Measurements from ENCODE around the gene VILL.

VILL gene

DNA sequence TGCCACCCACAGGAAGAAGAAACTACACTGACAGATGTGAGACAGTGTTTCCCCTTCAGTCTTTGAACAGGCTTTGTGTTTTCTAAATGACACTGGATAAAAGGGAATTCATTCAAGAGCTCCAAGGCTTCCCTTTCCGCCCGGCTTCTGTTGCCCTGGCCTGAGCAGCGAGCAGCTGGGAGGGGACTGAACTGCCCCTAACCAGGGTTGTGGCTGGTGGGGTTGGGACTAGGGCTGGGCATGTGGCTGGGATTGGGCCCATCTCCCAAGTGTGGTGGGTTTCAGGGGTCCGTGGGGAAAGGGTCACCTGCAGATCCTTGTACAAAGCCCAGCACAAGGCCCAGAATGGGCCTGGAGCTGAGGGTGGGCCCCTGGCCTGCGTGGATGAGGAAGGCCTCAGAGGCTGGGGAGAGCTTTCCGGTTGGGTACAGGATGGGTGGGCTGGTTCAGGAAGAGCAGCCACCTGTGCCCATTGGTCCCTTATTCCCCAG is 10.4 kb downstream of the VILL start:
- no peak for DNase-seq (ENCODE audit: low spot score)

DNA sequence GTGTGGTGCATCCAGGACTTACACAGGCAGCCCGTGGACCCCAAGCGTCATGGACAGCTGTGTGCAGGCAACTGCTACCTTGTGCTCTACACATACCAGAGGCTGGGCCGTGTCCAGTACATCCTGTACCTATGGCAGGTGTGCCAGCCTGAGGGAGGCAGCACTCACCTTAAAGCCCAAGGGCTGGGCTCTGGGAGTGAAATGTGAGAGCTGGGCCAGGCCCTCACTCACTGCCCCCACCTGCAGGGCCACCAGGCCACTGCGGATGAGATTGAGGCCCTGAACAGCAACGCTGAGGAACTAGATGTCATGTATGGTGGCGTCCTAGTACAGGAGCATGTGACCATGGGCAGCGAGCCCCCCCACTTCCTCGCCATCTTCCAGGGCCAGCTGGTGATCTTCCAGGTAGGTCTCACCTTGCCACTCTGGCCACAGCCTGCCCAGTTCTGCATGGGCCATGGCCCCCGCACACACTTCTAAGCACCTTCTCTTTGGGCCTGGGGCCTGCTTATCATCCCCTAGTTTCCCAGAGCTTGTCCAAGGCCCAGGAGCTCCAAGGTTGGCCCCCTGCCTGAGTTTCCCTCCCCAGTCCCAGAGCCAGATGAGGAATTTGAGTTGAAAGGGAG is 11.0 kb downstream of the VILL start:
- peak; percentile 44 for DNase-seq (ENCODE audit: low spot score)

DNA sequence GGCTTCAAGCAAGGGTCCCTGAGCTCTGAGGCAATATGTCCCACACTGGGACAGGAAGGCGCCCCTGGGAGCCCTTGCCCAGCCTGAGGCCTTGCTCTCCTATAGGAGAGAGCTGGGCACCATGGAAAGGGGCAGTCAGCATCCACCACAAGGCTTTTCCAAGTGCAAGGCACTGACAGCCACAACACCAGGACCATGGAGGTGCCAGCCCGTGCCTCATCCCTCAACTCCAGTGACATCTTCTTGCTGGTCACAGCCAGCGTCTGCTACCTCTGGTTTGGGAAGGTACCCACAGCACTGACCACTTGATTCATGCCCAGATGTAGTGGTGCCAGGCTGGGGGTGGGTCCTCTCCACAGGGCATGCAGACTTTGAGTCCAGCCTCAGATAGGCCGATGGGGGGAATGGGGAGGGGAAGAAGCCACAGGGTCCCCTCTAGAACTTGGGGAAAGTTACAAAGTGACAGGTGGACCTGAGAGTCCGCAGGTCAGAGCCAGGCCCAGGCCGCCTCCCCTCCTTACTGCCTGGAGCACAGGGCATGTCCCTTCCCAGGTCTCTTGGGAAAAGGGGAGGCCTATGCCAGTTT is 11.8 kb downstream of the VILL start:
- no peak for DNase-seq (ENCODE audit: low spot score)

DNA sequence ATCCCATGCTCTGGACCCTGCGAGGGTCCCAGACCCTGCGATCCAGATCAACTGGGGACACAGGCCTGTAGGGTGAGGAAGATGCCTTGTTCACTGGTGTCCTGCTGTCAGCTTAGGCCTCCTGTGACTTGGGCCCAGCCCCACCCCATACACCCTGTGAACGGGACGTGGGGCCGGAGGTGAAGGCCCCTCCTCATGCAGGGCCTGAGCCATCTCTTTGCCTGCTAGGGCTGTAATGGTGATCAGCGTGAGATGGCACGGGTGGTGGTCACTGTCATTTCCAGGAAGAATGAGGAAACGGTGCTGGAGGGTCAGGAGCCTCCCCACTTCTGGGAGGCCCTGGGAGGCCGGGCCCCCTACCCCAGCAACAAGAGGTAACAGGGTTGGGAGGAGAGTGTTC is 12.4 kb downstream of the VILL start:
- DNase-seq (ENCODE audit: low spot score): no peak

DNA sequence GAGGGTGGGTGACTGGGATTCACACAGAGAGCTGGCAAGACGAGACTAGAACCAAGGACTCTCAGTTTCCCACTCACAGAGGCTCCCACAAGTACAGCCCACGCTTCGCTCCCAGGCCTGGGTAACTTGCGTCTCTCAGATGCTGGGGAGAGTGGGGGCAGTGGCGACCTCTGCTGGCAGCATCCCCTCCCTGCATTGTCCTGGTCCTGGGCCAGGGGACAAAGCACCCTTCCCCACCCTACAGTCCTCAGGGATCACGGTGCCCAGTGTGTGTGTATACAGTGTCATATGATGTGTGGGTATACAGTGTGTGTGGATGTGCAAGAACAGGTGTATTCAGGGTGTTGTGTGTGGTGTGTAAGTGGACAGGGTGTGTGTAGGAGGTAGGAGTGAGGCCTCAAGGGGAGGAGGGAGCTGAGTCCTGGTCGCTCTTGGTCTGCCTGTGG is 12.8 kb downstream of the VILL start:
- DNase-seq (ENCODE audit: low spot score): no peak

DNA sequence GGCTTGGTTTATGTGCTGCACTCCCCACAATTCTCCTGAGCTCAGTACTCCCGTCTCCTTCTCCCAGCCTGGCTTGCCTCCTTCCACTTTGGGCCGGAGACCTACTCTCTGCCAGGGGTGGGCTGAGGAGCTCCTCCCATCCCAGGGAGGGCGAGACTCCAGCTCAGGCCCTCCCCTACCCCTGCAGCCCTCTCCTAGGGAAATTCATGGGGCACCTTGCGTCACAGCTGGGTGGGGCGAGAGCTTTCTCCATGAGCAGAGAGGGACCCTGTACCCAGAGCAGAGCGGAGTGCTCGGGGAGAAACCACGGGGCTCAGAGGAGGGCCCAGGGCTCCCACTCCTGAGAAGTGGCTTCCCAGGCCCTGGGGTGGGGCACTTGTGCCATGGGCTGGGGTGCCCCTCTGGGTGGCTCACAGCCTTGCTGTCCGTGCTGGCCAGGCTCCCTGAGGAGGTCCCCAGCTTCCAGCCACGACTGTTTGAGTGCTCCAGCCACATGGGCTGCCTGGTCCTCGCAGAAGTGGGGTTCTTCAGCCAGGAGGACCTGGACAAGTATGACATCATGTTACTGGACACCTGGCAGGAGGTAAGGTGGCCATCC is 13.3 kb downstream of the VILL start:
- DNase-seq (ENCODE audit: low spot score): no peak

DNA sequence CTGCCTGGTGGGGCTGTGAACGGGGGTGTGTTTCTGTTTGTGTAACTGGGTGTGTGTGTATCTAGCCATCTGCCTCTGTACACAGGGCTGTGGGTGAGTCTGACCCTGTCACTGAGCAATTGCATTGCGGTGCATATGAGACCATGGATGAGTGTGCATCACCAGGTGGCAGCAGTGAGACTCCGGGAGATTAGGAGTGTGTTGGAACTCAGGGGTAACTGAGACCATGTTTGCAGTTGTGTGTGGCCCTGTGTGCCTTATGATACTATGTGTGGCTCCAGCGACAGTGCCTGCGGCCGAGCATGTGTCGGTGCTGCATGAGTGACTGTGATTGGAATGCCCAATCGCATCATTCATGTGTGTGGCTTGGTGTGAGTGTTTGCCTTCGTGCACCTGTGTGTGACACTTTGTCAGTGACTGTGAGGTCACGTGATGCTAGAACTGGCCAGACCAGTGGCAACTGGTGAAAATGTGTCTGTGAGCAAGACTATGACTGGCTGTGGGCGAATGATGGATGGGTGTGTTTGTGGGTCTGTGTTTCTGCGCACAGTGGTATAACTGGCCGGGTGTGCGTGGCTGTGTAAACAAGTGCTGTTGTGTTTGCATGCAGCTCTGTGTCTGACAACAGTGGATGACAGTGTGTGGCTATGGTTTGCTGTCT is 14.0 kb downstream of the VILL start:
- peak; percentile 85 for DNase-seq (ENCODE audit: low spot score)

DNA sequence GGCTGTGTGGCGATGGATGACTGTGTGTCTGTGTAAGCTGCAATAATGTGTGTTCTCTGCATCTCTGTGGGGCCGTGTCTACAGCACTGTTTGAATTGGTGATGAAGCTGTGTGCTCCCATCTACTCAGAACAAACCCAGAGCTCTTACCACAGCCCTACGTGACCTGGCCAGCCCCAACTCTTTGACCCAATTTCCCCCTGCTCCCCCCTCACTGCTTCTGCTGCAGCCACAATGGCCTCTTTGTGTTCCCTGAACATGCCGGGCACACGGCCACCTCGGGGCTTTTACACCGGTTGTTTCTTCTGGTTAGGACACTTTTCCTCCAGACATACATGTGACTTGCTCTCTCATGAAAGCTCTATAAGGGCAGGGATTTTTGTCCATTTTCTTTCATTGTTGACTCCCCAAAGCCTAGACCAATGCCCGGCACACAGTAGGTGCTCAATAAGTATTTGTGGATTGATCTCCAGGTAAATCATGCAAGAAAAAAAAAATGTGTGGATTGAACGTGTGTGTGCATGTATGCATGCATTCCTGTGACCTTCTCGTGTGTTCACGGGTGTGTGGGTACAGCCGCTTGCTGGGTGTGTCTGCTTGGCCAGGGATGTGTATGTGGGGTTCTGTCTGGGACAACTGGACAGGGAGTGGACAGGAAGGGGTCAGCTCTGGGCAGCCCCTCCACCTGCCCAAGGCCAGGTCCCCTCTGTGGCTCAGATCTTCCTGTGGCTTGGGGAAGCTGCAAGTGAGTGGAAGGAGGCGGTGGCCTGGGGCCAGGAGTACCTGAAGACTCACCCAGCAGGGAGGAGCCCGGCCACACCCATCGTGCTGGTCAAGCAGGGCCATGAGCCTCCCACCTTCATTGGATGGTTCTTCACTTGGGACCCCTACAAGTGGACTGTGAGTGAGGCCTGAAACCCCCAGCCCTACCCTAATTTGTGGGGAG is 14.8 kb downstream of the VILL start:
- peak; percentile 60 for DNase-seq (ENCODE audit: low spot score)

DNA sequence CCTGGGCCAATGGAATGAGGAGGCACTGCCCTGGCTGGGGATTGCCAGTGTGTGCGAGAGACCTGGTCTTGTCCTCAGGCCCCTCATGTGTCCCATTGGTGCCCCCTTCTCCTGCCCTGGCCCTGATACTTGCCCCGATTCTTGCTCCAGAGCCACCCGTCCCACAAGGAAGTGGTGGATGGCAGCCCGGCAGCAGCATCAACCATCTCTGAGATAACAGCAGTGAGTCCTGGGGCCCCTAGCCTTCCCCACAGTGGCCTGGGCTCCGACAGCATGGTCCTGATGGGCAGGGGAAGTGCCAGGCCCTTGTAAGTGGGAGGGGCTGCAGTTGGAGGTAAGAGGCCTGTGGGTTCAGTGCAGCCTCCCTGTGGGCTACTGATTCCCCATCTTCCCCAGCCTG is 15.4 kb downstream of the VILL start:
- no peak for DNase-seq (ENCODE audit: low spot score)

DNA sequence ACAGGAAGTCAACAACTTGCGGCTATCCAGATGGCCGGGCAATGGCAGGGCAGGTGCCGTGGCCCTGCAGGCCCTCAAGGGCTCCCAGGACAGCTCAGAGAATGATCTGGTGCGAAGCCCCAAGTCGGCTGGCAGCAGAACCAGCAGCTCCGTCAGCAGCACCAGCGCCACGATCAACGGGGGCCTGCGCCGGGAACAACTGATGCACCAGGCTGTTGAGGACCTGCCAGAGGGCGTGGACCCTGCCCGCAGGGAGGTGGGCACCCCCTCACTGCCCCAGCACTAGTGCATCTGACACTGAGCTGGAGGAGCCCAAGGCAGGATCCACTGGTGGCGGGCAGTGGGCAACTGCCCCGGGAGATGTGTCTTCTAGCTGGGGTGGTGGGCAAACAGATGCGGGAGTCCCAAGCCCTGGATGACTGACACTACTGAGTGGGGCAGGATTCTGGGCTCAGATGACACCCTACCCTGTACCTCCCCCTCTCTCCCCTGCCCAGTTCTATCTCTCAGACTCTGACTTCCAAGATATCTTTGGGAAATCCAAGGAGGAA is 15.9 kb downstream of the VILL start:
- no peak for DNase-seq (ENCODE audit: low spot score)

DNA sequence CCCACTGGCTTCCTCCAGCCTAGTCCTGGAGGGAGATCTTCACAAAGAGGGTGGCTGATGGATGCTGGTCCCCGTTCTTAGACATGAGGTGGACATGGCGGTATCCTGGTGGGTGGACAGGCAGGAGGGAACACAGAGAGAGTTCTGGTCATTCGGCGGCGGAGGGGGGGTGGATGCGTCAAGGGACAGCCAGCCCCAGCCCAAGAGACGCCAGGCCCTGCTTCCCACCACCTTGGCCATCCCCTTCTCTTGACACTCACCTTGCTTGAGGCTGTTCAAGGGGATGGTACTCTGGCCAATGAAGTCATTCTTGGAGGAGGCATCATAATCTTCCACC is 17.1 kb downstream of the VILL start:
- no peak for DNase-seq (ENCODE audit: low spot score)

DNA sequence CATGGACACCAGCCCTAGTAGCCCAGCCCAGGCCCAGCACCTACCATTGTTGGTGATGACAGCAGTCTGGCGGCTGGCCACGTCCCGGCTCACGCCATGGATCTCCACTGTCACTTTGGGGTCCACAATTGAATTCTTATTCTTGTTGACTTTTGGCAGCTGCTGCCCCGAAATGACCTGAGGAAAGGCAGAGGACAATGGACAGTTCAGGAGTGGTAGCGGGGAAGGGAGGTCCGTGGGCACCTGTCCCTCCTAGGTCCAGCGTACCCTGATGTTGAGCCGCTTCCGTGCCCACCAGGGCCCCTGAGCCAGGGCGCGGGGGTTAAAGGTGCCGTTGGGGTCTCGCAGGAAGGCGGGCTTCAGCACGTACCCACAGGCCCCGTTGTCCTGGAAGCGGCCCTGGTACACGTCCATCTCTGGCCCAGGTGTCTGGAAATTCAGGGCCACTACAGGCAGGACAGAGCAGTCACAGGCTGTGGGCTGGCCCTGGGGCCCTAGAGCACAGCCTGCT is 17.7 kb downstream of the VILL start:
- no peak for DNase-seq (ENCODE audit: low spot score)

DNA sequence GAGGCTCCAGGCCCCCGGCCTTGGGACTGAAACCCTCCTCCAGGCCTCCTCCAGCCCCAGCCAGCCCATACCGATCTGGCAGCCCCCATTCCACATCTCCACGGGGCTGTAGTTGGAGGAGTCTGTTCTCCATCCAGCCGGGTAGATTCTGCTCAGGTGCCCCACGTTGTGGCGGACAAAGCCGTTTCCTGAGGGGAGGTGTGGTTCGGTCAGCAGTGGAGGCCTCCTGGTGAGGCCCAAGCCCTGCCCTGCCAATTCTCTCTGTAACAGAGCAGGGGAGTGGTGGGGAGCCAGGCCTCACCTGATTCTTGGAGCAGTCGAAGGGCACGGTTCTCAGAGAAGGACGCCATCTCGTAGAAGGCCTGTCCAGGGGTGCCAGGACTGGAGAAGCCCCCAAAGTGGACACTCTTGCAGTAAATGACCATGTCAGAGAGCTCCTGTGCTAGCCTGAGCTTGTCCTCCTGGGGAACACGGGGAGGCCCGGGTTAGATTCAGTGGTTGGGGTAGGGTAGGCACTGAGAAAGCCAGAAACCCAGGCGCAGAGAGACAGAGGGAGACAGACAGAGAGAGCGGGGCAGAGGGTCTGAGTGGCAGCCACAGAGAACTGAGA is 18.5 kb downstream of the VILL start:
- DNase-seq (ENCODE audit: low spot score): no peak

DNA sequence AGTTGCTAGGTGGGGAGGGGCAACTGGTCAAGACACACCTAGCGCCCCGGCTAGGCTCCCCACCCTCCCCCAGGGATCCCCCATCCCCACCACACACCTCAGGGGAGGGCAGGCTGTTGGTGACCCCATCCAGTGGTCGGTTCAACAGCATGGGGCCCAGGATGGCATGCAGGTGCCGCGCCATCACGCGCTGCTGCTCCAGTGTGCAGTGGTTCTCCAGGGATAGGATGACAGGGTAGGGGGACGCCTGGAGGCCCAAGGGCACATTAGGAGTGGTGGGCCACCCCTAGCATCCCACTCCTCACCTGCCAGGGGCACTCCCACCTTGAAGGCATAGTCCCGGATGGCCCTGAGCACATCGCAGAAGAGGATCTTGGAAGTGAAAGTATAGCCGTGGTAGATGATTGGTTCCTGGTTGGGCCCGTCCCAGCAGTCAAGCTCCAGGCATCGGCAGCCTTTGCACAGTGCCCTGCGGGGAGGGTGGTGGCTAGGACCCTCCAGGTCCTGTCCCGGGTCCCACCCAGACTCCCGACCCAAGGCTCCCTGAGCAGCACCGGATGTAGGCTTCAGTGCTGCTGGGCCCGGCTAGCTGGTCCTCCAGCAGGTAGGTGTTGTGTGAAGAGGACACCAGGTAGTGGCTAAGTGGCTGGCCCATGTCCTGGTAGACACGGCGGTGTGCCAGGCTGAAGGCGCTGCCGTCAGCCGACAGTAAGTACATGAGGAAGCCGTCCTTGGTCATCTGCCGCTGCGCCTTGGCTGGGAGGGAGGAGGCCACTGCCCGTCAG is 19.4 kb downstream of the VILL start:
- no peak for DNase-seq (ENCODE audit: low spot score)

DNA sequence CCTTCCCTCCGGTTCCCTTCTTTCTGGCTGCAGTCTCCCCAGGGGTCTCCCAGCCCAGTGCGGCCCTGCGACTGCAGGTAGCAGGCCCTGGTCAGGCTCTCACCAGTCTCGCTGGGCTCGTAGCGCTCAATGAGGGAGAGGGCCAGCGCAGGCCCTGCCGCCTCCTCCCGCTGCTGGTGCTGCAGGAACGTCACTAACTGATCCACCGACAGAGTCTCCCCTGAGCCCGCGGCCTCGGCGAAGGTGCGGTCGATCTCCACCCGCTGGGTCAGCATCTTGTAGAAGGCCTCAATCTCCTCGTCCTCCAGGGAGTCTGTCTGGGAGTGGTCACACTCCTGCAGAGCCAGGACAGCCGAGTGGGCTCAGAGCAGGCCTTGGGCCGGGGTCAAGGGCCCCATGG is 20.5 kb downstream of the VILL start:
- DNase-seq (ENCODE audit: low spot score): no peak

DNA sequence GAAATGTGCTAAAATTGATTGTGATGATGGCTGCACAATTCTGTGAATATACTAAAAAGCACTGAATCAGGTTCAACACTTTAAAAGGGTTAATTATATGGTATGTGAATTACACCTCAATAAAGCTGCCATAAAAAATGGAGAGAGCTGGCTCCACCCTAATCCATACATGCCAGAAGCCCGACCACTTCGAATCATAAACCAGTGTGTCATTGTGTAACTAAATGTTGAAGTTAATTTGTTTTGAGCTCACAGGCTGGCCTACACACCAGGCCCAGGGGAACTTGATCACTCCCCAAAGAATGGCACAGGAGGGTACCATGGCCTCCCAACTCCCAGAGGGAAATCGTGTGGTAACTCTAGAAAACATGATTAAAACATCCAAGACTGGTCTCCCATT is 24.9 kb downstream of the VILL start:
- DNase-seq (ENCODE audit: low spot score): no peak

DNA sequence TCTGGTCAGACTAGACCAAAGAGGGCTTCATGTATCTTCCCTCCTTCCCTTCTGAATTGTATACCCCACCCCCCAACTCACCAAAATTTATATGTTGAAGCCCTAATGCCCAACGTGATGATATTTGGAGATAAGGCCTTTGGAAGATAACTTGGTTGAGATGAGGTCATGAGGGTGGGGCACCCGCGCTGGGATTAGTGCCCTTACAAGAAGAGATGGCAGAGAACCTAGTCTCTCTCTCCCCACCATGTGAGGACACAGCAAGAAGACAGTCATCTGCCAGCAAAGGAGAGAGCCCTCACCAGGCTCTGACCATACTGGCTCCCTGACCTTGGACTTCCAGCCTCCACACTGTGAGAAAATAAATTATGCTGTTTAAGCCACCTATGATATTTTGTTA is 25.4 kb downstream of the VILL start:
- no peak for DNase-seq (ENCODE audit: low spot score)

DNA sequence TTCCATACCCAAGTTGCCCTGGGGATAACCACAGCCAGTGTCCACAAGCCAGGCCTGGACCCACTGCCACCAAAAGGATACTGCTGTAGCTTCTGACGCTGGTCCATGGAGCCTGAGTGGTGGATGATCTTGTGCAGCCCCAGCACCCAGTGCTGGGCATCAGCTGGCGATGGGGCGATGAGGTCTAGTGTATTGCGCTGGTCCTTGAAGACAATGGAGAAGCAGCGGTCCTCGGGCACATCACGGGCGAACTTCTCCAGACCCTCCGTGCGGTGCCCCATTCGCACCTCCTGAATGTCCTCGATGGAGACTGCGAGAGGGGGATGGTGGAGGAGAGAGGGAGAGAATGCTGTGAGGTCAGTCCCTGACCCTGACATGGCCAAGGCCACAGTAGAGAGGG is 25.8 kb downstream of the VILL start:
- no peak for DNase-seq (ENCODE audit: low spot score)

DNA sequence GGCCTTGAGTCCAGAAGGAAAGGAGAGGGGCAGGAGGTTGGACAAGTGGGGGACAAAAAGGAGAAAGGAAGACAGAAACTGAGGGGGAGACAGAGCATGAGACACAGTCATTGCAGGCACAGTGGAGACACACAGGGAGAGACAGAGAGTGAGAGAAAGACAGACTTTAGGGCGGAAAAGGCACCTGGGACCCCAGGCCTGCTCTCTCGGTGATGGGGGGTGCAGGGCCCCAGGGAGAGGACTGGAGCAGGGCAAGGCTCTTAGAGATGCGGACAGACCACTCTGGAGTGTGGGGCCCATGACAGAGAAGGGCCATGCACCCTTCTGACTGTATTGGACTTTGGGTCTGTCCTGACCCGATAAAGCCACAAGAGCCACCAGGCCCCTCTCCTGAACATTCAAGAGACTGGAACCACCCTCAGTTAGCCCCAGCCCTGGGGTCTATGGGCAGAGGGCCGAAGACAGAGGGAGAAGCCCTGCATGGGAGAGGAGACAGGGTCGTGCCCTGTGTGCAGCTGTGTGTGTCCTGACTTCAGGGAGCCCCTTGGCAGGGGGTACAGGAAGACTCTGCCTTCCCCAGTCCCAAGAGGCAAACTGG is 26.4 kb downstream of the VILL start:
- no peak for DNase-seq (ENCODE audit: low spot score)
